Endothelial cell of umbilical vein (primary cell): ENCODE data around the gene ZNF740. TPM values are rescaled to one million over a fixed set of nuclear protein-coding genes. Genes with fewer than 3 reads are reported as not detected.

Experiments
- BruUV-seq: library from RNA; stranded (reverse); fragments of 400-500 nt; replicated peaks from 2 replicates; lab custom pipeline; 2021; lab: Mats Ljungman, UMichigan
- CTCF ChIA-PET: fragments of 300-600, 350-600 bp; sonication (Branson Sonifier 250); formaldehyde crosslinking; loops from one replicate; lab custom pipeline; 2021; ENCODE audit warnings: antibody characterized with exemption, inconsistent platforms; lab: Charles Lee
- POLR2A ChIA-PET: fragments of 300-600, 350-600 bp; sonication (Branson Sonifier 250); formaldehyde crosslinking; loops from one replicate; lab custom pipeline; 2021; ENCODE audit warnings: antibody characterized with exemption, inconsistent platforms; lab: Charles Lee
- DNase-seq: peaks from one replicate; pipeline ENCODE4 v3.0.0-alpha.2; 2011; ENCODE audit warnings: low read depth, low spot score
- FAIRE-seq: peaks from 2 replicates; lab custom pipeline; 2011; peaks lifted over from hg19 to GRCh38; lab: Jason Lieb, UNC
- H2AFZ ChIP-seq: 2 replicates; pipeline ENCODE4 v1.6.0; 2012; ENCODE audit warnings: low read depth, low read length, control low read depth, inconsistent platforms
- H3K27ac ChIP-seq: 2 replicates; pipeline ENCODE4 v1.5.1; 2011; ENCODE audit warnings: low read depth, mild to moderate bottlenecking, control low read depth, low read length, moderate library complexity; ENCODE audit not compliant: insufficient read depth
- H3K27me3 ChIP-seq, 2 experiments: 2 replicates each; pipeline versions ENCODE4 v1.6.0 to v1.6.1; 2011; ENCODE audit warnings: low read length in 2 of 2, mixed read lengths in 1 of 2; ENCODE audit not compliant: control insufficient read depth in 2 of 2, insufficient read depth in 2 of 2
- H3K36me3 ChIP-seq, 2 experiments: 2 replicates in 1 of 2; 3 replicates in 1 of 2; pipeline ENCODE4 v1.5.1; 2011; ENCODE audit warnings: low read length in 2 of 2, mild to moderate bottlenecking in 1 of 2, moderate library complexity in 1 of 2; ENCODE audit not compliant: control insufficient read depth in 2 of 2, insufficient read depth in 2 of 2; ENCODE audit errors: extremely low read depth in 1 of 2
- H3K4me1 ChIP-seq: 3 replicates; pipeline ENCODE4 v1.5.1; 2011; ENCODE audit warnings: mild to moderate bottlenecking, low read length; ENCODE audit not compliant: control insufficient read depth, insufficient read depth; ENCODE audit errors: extremely low read depth
- H3K4me2 ChIP-seq: 2 replicates; pipeline ENCODE4 v1.6.1; 2011; ENCODE audit warnings: low read length, control low read depth, mixed read lengths; ENCODE audit not compliant: insufficient read depth
- H3K4me3 ChIP-seq, 3 experiments: fragments of 200-600 bp in 1 of 3; sonication (generic), shearing (Covaris generic) in 1 of 3; replicated peaks in 1 of 3; 2 replicates each; pipeline ENCODE4 v1.5.1; 2011 to 2016; ENCODE audit warnings: control low read depth in 3 of 3, low read length in 3 of 3, mild to moderate bottlenecking in 2 of 3, inconsistent platforms in 1 of 3, low read depth in 1 of 3, moderate library complexity in 1 of 3; ENCODE audit not compliant: insufficient read depth in 1 of 3
- H3K79me2 ChIP-seq: 2 replicates; pipeline ENCODE4 v1.6.0; 2012; ENCODE audit warnings: low read length, inconsistent platforms; ENCODE audit not compliant: control insufficient read depth, insufficient read depth
- H3K9ac ChIP-seq: replicated peaks from 2 replicates; pipeline ENCODE3; 2011; ENCODE audit warnings: low read length, control low read depth; ENCODE audit not compliant: insufficient read depth; ENCODE audit errors: extremely low read depth
- H3K9me1 ChIP-seq: replicated peaks from 3 replicates; pipeline ENCODE4 v1.6.0; 2011; ENCODE audit warnings: mild to moderate bottlenecking, low read length; ENCODE audit not compliant: control insufficient read depth, insufficient read depth; ENCODE audit errors: extremely low read depth
- H3K9me3 ChIP-seq: replicated peaks from 2 replicates; pipeline ENCODE4 v1.5.1; 2012; ENCODE audit warnings: low read length, inconsistent platforms; ENCODE audit not compliant: control insufficient read depth, insufficient read depth
- H4K20me1 ChIP-seq: replicated peaks from 2 replicates; pipeline ENCODE3; 2011; ENCODE audit warnings: mild to moderate bottlenecking, low read length; ENCODE audit not compliant: control insufficient read depth, insufficient read depth; ENCODE audit errors: extremely low read depth
- CTCF ChIP-seq, 2 donors: IDR thresholded peaks; 1 replicate in 1 of 2; 2 replicates in 1 of 2; pipeline ENCODE4 v1.5.1; 2011; ENCODE audit warnings: low read length in 2 of 2, mild to moderate bottlenecking in 2 of 2, moderate library complexity in 2 of 2, control low read depth in 1 of 2, inconsistent platforms in 1 of 2, low read depth in 1 of 2; ENCODE audit not compliant: insufficient read depth in 1 of 2; ENCODE audit errors: extremely low read depth in 1 of 2
- EZH2 ChIP-seq: IDR thresholded peaks from 2 replicates; pipeline ENCODE4 v1.6.1; 2012; ENCODE audit warnings: borderline replicate concordance, low read depth, mild to moderate bottlenecking, moderate library complexity, low read length, inconsistent platforms; ENCODE audit not compliant: severe bottlenecking
- FOS ChIP-seq: IDR thresholded peaks from 2 replicates; pipeline ENCODE4 v1.6.1; 2011; ENCODE audit warnings: mild to moderate bottlenecking, low read length, moderate library complexity, borderline replicate concordance; ENCODE audit not compliant: insufficient read depth
- dilution Hi-C: fragments of 300-500 bp; cut with MboI; formaldehyde crosslinking; loops from one replicate; pipeline ENCODE4 v1.15.0; 2019; ENCODE audit warnings: low sequenced_read_pairs; ENCODE audit not compliant: extremely low pct_ligation_motif_present
- intact Hi-C: fragments of 100-400 bp; cut with micrococcal nuclease; formaldehyde crosslinking; loops from one replicate; pipeline ENCODE4 v1.10.0; 2022
- polyA plus RNA-seq, 4 experiments: library from polyadenylated mRNA; depleted of rRNA in 3 of 4; stranded (reverse) in 3 of 4; unstranded in 1 of 4; fragments of >200 nt; gene quantifications; 2 replicates each; pipeline versions ENCODE4 v1.2.1 to v1.2.3, GENCODE V29; 2011 to 2012; ENCODE audit warnings: missing spikeins in 1 of 4
- total RNA-seq: library from RNA; stranded (reverse); gene quantifications from 2 replicates; pipeline ENCODE4 v1.2.3, GENCODE V29; 2021

Gene ZNF740
- total and polyA plus RNA-seq, 2 donors (not counting 3 experiments of a cell fraction or from before 2014, with no cell fraction given), result 10.5 to 38.1 TPM

GRCh38 chr12:53224061-53224896, 43.8 kb downstream of the ZNF740 start:
- Histone ChIP-seq H3K79me2 (no peaks in the 10 kb centered on the region), H3K4me3 (no peak overlapping the region), H4K20me1 (no peaks in the 10 kb centered on the region), H3K36me3 (no peaks in the 10 kb centered on the region), H3K9me3 (no peaks in the 10 kb centered on the region), H3K9ac (no peak overlapping the region), H3K9me1 (no peaks in the 10 kb centered on the region), H3K4me2 (no peak overlapping the region), H2AFZ (no peak overlapping the region), H3K27me3 (no peaks in the 10 kb centered on the region), H3K27ac (no peak overlapping the region), H3K4me1 (peaks cover 32% of the 10 kb centered on the region)
- BruUV-seq, result no TSS peak
- intact Hi-C loops (loop anchor here (5.0 kb wide), 1 partner anchor 278 kb away; the partner anchor contains the start of gene TARBP2), dilution Hi-C loops (no loop called here)
- ChIA-PET POLR2A (no interaction called here), CTCF (interaction anchor here (1.2 kb wide), 1 partner anchor 27 kb away, joined by 3 read pairs; no protein-coding TSS in a partner anchor)
- DNase-seq (no peak), FAIRE-seq (no peak)
- TF ChIP-seq FOS (no peak), EZH2 (no peak), CTCF (IDR thresholded peaks at IDR 0.05; ENCODE audit: extremely low read depth in 1 of 2, insufficient read depth in 1 of 2, low read depth in 1 of 2, low read length in 2 of 2) (peak in 1 of 2 donors; percentile 23)
